GM19035 (cell line): ENCODE measurements around the gene CELA2A.
"Not testable (repeated sequence)": the region's sequence is repeated elsewhere in the genome, so short reads cannot be mapped to it uniquely, and the experiment has no call there.

ENCODE experiments used
- ATAC-seq: cut with Tn5 transposase; IDR thresholded peaks from one replicate; pipeline ENCODE4 v1.9.1; 2021; ENCODE audit not compliant: unreplicated experiment

The CELA2A gene

GRCh38 chr1:15492596-15492995 lies 36.1 kb downstream of the CELA2A start:
- ATAC-seq, result no peak

- no peak for ATAC-seq
Observed at GRCh38 chr1:15493869-15494390, 37.4 kb downstream of the CELA2A start.

- ATAC-seq, result no peak
Observed at GRCh38 chr1:15500184-15501178, 43.9 kb downstream of the CELA2A start.

GRCh38 chr1:15501208-15502032 lies 44.9 kb downstream of the CELA2A start:
- ATAC-seq, result no peak

GRCh38 chr1:15504436-15504835 lies 47.9 kb downstream of the CELA2A start:
- no peak for ATAC-seq

- ATAC-seq, result no peak
Observed at GRCh38 chr1:15506831-15507230, 50.3 kb downstream of the CELA2A start.

- ATAC-seq, result no peak
Observed at GRCh38 chr1:15507278-15507677, 50.7 kb downstream of the CELA2A start.

GRCh38 chr1:15508700-15509487 lies 52.4 kb downstream of the CELA2A start:
- ATAC-seq, result no peak

- ATAC-seq, result no peak
Observed at GRCh38 chr1:15509586-15509985, 53.1 kb downstream of the CELA2A start.

GRCh38 chr1:15510611-15511405 lies 54.3 kb downstream of the CELA2A start:
- no peak for ATAC-seq

- no peak for ATAC-seq
Observed at GRCh38 chr1:15513192-15513591, 56.7 kb downstream of the CELA2A start.

GRCh38 chr1:15513919-15514318 lies 57.4 kb downstream of the CELA2A start:
- no peak for ATAC-seq

GRCh38 chr1:15514557-15514956 lies 58.0 kb downstream of the CELA2A start:
- not testable (repeated sequence) for ATAC-seq

GRCh38 chr1:15515022-15515663 lies 58.6 kb downstream of the CELA2A start:
- ATAC-seq, result no peak

GRCh38 chr1:15519625-15520024 lies 63.1 kb downstream of the CELA2A start:
- no peak for ATAC-seq

- not testable (repeated sequence) for ATAC-seq
Observed at GRCh38 chr1:15521206-15521906, 64.8 kb downstream of the CELA2A start.
